K562 (cell line): ENCODE results near the gene MKRN1. TPM values are rescaled to one million over a fixed set of nuclear protein-coding genes. Genes with fewer than 3 reads are reported as not detected.

Experiments
- ATAC-seq: fragments of 200-7000 bp; cut with Tn5 transposase; 3 replicates; pipeline ENCODE4 v1.9.1; 2020; ENCODE audit warnings: moderate library complexity
- BruUV-seq: library from RNA; stranded (reverse); fragments of 400-500 nt; replicated peaks from 2 replicates; lab custom pipeline; 2021; lab: Mats Ljungman, UMichigan
- CTCF ChIA-PET: fragments of 300-600 bp; formaldehyde crosslinking; extraction: SDS; loops from one replicate; lab custom pipeline; 2021; ENCODE audit warnings: low intra/inter-chr PET ratio; lab: Yijun Ruan, JAX
- POLR2A ChIA-PET: fragments of 300-600, 350-650 bp; sonication (Branson Sonifier 250); formaldehyde crosslinking; extraction: SDS; loops from one replicate; lab custom pipeline; 2021; ENCODE audit warnings: antibody characterized with exemption, inconsistent platforms; lab: Yijun Ruan, JAX
- DNase-seq, 4 experiments: peaks; one replicate each; pipeline versions ENCODE4 v3.0.0 to v3.0.0-alpha.2; 2011 to 2018; ENCODE audit warnings: low spot score in 3 of 4, mixed read lengths in 3 of 4; ENCODE audit errors: extremely low read depth in 1 of 4
- FAIRE-seq: peaks from 2 replicates; lab custom pipeline; 2011; peaks lifted over from hg19 to GRCh38; lab: Jason Lieb, UNC
- H2AFZ ChIP-seq: 2 replicates; pipeline ENCODE4 v1.6.0; 2011; ENCODE audit warnings: low read depth, low read length, control low read depth, inconsistent platforms
- H3K27ac ChIP-seq: fragments of 200-600 bp; 3 replicates; pipeline ENCODE4 v1.8.0; 2011; ENCODE audit warnings: low read depth, mild to moderate bottlenecking, control low read depth, inconsistent platforms, low read length, moderate library complexity, mixed read lengths; ENCODE audit errors: extremely low read depth
- H3K27me3 ChIP-seq, 2 experiments: fragments of 300-600 bp in 1 of 2; 2 replicates in 1 of 2; 3 replicates in 1 of 2; pipeline versions ENCODE4 v1.6.0 to v1.8.0; 2011; ENCODE audit warnings: inconsistent platforms in 2 of 2, low read length in 2 of 2, mild to moderate bottlenecking in 1 of 2, mixed read lengths in 1 of 2, moderate library complexity in 1 of 2; ENCODE audit not compliant: control insufficient read depth in 2 of 2, insufficient read depth in 2 of 2
- H3K36me3 ChIP-seq: fragments of 300-600 bp; 3 replicates; pipeline ENCODE4 v1.8.0; 2011; ENCODE audit warnings: mild to moderate bottlenecking, low read length, inconsistent platforms; ENCODE audit not compliant: control insufficient read depth, insufficient read depth
- H3K4me1 ChIP-seq, 2 experiments: fragments of 200-600 bp in 1 of 2; replicated peaks in 1 of 2; 2 replicates in 1 of 2; 3 replicates in 1 of 2; pipeline versions ENCODE4 v1.5.1 to v1.8.0; 2011; ENCODE audit warnings: inconsistent platforms in 2 of 2, low read length in 2 of 2, mild to moderate bottlenecking in 1 of 2, mixed read lengths in 1 of 2, moderate library complexity in 1 of 2; ENCODE audit not compliant: control insufficient read depth in 2 of 2, insufficient read depth in 2 of 2
- H3K4me2 ChIP-seq: 2 replicates; pipeline ENCODE4 v1.6.1; 2011; ENCODE audit warnings: low read length, control low read depth, inconsistent platforms, mixed read lengths; ENCODE audit not compliant: insufficient read depth
- H3K4me3 ChIP-seq: fragments of 200-600 bp; sonication (generic), shearing (Covaris generic); 2 replicates; pipeline ENCODE4 v1.5.1; 2016; ENCODE audit warnings: control low read depth, inconsistent platforms
- H3K79me2 ChIP-seq: fragments of 200-600 bp; 3 replicates; pipeline ENCODE4 v1.8.0; 2011; ENCODE audit warnings: low read length, inconsistent platforms; ENCODE audit not compliant: control insufficient read depth, insufficient read depth
- H3K9ac ChIP-seq, 2 experiments: 2 replicates each; pipeline versions ENCODE4 v1.6.0 to v1.6.1; 2011; ENCODE audit warnings: low read depth in 2 of 2, low read length in 2 of 2, control low read depth in 1 of 2, inconsistent platforms in 1 of 2, mild to moderate bottlenecking in 1 of 2, mixed read lengths in 1 of 2; ENCODE audit not compliant: insufficient read depth in 1 of 2
- H3K9me1 ChIP-seq: one replicate; pipeline ENCODE4 v1.6.0; 2011; ENCODE audit warnings: inconsistent platforms, mild to moderate bottlenecking, low read length, moderate library complexity; ENCODE audit not compliant: control insufficient read depth, insufficient read depth
- H3K9me3 ChIP-seq: replicated peaks from 2 replicates; pipeline ENCODE4 v1.5.1; 2011; ENCODE audit warnings: low read depth, low read length, inconsistent platforms; ENCODE audit not compliant: control insufficient read depth, insufficient read depth
- H4K20me1 ChIP-seq: replicated peaks from 2 replicates; pipeline ENCODE4 v1.6.1; 2011; ENCODE audit warnings: low read length, inconsistent platforms, mixed read lengths; ENCODE audit not compliant: control insufficient read depth, insufficient read depth
- ARID1B ChIP-seq: fragments of 450-650 bp; IDR thresholded peaks from 2 replicates; pipeline ENCODE4 v1.6.1; 2016; ENCODE audit warnings: antibody characterized with exemption, mild to moderate bottlenecking, inconsistent platforms
- ARID2 ChIP-seq: fragments of 450-650 bp; IDR thresholded peaks from 2 replicates; pipeline ENCODE4 v1.6.1; 2017; ENCODE audit warnings: antibody characterized with exemption, mild to moderate bottlenecking
- ATF2 ChIP-seq: sonication (generic); formaldehyde crosslinking; IDR thresholded peaks from 2 replicates; pipeline ENCODE4 v1.8.1; 2022; ENCODE audit warnings: missing genetic modification reagents
- CBX3 ChIP-seq, 2 experiments: IDR thresholded peaks; 1 replicate in 1 of 2; 2 replicates in 1 of 2; pipeline ENCODE4 v1.6.1; 2012; ENCODE audit warnings: inconsistent platforms in 2 of 2, low read length in 2 of 2, borderline replicate concordance in 1 of 2, control low read depth in 1 of 2
- CSDE1 ChIP-seq, 2 experiments: fragments of 450-650 bp; IDR thresholded peaks; 2 replicates each; pipeline ENCODE4 v1.6.1; 2016; ENCODE audit warnings: mild to moderate bottlenecking in 1 of 2
- E2F8 ChIP-seq: fragments of 450-650 bp; IDR thresholded peaks from 2 replicates; pipeline ENCODE4 v1.7.1; 2018; ENCODE audit warnings: mild to moderate bottlenecking, low read depth; ENCODE audit not compliant: partially characterized antibody
- ESRRA ChIP-seq: fragments of 450-650 bp; IDR thresholded peaks from 2 replicates; pipeline ENCODE4 v1.6.1; 2014; ENCODE audit warnings: low read depth, mild to moderate bottlenecking, moderate library complexity, borderline replicate concordance
- IRF2 ChIP-seq: sonication (generic); formaldehyde crosslinking; IDR thresholded peaks from 2 replicates; pipeline ENCODE4 v1.8.1; 2022; ENCODE audit warnings: mild to moderate bottlenecking, missing genetic modification reagents
- NCOA1 ChIP-seq: fragments of 450-650 bp; IDR thresholded peaks from 2 replicates; pipeline ENCODE4 v1.6.1; 2016; ENCODE audit warnings: low read depth
- NFE2 ChIP-seq: IDR thresholded peaks from 2 replicates; pipeline ENCODE4 v1.6.1; 2014; ENCODE audit warnings: antibody characterized with exemption, low read depth
- NUFIP1 ChIP-seq: fragments of 450-650 bp; IDR thresholded peaks from 2 replicates; pipeline ENCODE4 v1.6.1; 2018; ENCODE audit not compliant: partially characterized antibody
- PHB ChIP-seq: fragments of 250-450 bp; sonication (Bioruptor Pico); IDR thresholded peaks from 2 replicates; pipeline ENCODE4 v1.5.0; 2021
- POLR3G ChIP-seq: IDR thresholded peaks from 2 replicates; pipeline ENCODE4 v1.6.1; 2011; ENCODE audit not compliant: insufficient read length, insufficient replicate concordance; ENCODE audit errors: extremely low read depth
- PYGO2 ChIP-seq: fragments of 450-650 bp; IDR thresholded peaks from 2 replicates; pipeline ENCODE4 v1.6.1; 2016; ENCODE audit warnings: mild to moderate bottlenecking, missing genetic modification characterization, moderate library complexity, missing compliant biosample characterization
- SRF ChIP-seq, 2 experiments: fragments of 250-450, 450-650 bp in 1 of 2; sonication (Bioruptor Pico) in 1 of 2; sonication (generic) in 1 of 2; formaldehyde crosslinking; IDR thresholded peaks; 2 replicates each; pipeline versions ENCODE4 v1.5.0 to v1.5.1; 2020 to 2022; ENCODE audit warnings: mild to moderate bottlenecking in 1 of 2, missing genetic modification reagents in 1 of 2
- SRSF3 ChIP-seq: fragments of 200-400 bp; formaldehyde crosslinking; IDR thresholded peaks from 2 replicates; pipeline ENCODE4 v1.6.1; 2016; ENCODE audit warnings: mild to moderate bottlenecking, low read length, moderate library complexity; ENCODE audit not compliant: insufficient read depth
- ZNF146 ChIP-seq: IDR thresholded peaks from one replicate; pipeline ENCODE4 v1.6.1; 2018; ENCODE audit warnings: missing compliant biosample characterization; ENCODE audit not compliant: unreplicated experiment
- ZNF639 ChIP-seq, 2 experiments: fragments of 200-800 bp in 1 of 2; sonication (Bioruptor generic) in 1 of 2; sonication (generic) in 1 of 2; formaldehyde crosslinking in 1 of 2; IDR thresholded peaks in 1 of 2; conservative IDR thresholded peaks in 1 of 2; 2 replicates each; pipeline versions ENCODE4 v1.5.0 to v1.6.1; 2016 to 2020; ENCODE audit warnings: missing compliant biosample characterization in 1 of 2, missing genetic modification characterization in 1 of 2, missing genetic modification reagents in 1 of 2
- ZZZ3 ChIP-seq: fragments of 450-650 bp; IDR thresholded peaks from 2 replicates; pipeline ENCODE4 v1.6.1; 2016; ENCODE audit warnings: antibody characterized with exemption, mild to moderate bottlenecking, moderate library complexity
- WGBS: fragments of 100-300 bp; shearing (Covaris generic); methylation state at CpG from one replicate; pipeline ENCODE4 v1.1.6; 2016; ENCODE audit warnings: low coverage, mixed read lengths; ENCODE audit not compliant: insufficient coverage; ENCODE audit errors: missing lambda C conversion rate; 5-methylcytosine and 5-hydroxymethylcytosine counted together
- in situ Hi-C: fragments of 300-500 bp; cut with MboI; formaldehyde crosslinking; loops from 4 replicates; pipeline ENCODE4 v1.15.0; 2018; ENCODE audit warnings: inconsistent platforms, mixed read lengths
- intact Hi-C: fragments of 100-400 bp; cut with micrococcal nuclease; formaldehyde crosslinking; loops from 2 replicates; pipeline ENCODE4 v1.14.2; 2022
- polyA plus RNA-seq, 8 experiments: library from polyadenylated mRNA; depleted of rRNA in 4 of 8; stranded (reverse) in 5 of 8; unstranded in 3 of 8; fragments of >200 nt; fragmentation: Nextera tagmentation in 2 of 8; fragmentation: Illumina TruSeq in 1 of 8; extraction: Ambion mirVana in 2 of 8; extraction: Trizol in 1 of 8; gene quantifications; 2 replicates each; pipeline versions ENCODE4 v1.2.1 to v1.2.3, GENCODE V29; 2011 to 2014; ENCODE audit warnings: inconsistent platforms in 1 of 8, missing spikeins in 1 of 8
- total RNA-seq, 7 experiments: library from RNA; depleted of rRNA in 6 of 7; stranded (reverse); fragments of >200 nt in 6 of 7; fragmentation: Illumina TruSeq in 2 of 7; extraction: Trizol in 2 of 7; gene quantifications; 2 replicates each; pipeline versions ENCODE4 v1.2.1 to v1.2.3, GENCODE V29; 2011 to 2021; ENCODE audit warnings: low replicate concordance in 1 of 7

Gene MKRN1
- total and polyA plus RNA-seq, 9 of the 15 experiments (the other 6 are each of a cell fraction or from before 2014, with no cell fraction given) = 30.5 to 90.3 (median 76.0) TPM

DNA sequence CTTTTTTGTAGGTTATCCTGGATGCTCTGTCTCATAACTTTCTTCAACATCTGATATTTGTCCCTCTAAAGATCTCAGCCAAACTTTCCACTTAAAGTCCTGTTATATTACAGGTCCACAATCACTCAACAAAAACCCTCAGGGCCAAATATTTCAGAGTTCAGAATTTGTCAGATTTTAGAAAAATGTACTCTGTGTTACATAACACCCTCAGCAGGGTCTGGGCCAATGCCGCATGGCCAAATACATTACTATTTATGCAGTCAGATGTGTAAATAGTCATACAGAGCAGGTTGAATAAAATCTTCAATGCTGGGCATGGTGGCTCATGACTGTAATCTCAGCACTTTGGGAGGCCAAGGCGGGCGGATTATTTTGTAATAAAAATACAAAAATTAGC is 63.9 kb downstream of the MKRN1 start:
- in situ Hi-C loops (no loop called here), intact Hi-C loops (no loop called here)
- H3K9me3 ChIP-seq = no peaks in the 10 kb centered on the region
- no peak overlapping the region for H3K4me2 ChIP-seq
- ATAC-seq = no peak
- no peak for DNase-seq
- H3K79me2 ChIP-seq = no peaks in the 10 kb centered on the region
- 36% methylated on average over 3 of the region's 3 CpGs for WGBS
- H2AFZ ChIP-seq = no peak overlapping the region
- CTCF ChIA-PET = no interaction called here
- no peak overlapping the region for H3K27ac ChIP-seq
- no peak overlapping the region for H3K4me3 ChIP-seq
- FAIRE-seq = no peak
- H3K27me3 ChIP-seq = peaks cover 26 to 62% of the 10 kb centered on the region in 2 experiments; a peak in 4 of 5 replicates
- no peak overlapping the region for H3K9ac ChIP-seq
- no TSS peak for BruUV-seq
- TF ChIP-seq ZNF639 (CRISPR knock-in tag; conservative IDR thresholded peaks at IDR 0.05 in 1 of 2, IDR thresholded peaks at IDR 0.05 in 1 of 2) (no peak), ARID2 (no peak), NUFIP1 (no peak), ARID1B (no peak), PYGO2 (no peak), PHB (CRISPR knock-in tag) (no peak), ATF2 (CRISPR knock-in tag) (no peak), POLR3G (no peak), CBX3 (IDR thresholded peaks at IDR 0.05; ENCODE audit: borderline replicate concordance in 1 of 2, low read length in 2 of 2) (no peak), NCOA1 (no peak), E2F8 (no peak), ZNF146 (CRISPR knock-in tag) (no peak), SRSF3 (no peak), ESRRA (no peak), SRF (CRISPR knock-in tag; IDR thresholded peaks at IDR 0.05) (no peak), ZZZ3 (no peak), CSDE1 (IDR thresholded peaks at IDR 0.05) (no peak), IRF2 (CRISPR knock-in tag) (no peak), NFE2 (no peak)
- peaks cover 0 to 8% of the 10 kb centered on the region in 2 experiments; a peak in 2 of 5 replicates for H3K4me1 ChIP-seq
- POLR2A ChIA-PET = interaction anchor here (1.0 kb wide), 2 partner anchors 11 to 13 kb away, joined by 3 read pairs; partner anchors contain the start of gene RAB19
- H3K36me3 ChIP-seq = no peaks in the 10 kb centered on the region
- H4K20me1 ChIP-seq = 0 out of 2 replicates have a peak, but pooled peaks cover 3% of the 10 kb centered on the region
- no peaks in the 10 kb centered on the region for H3K9me1 ChIP-seq
